ES-I3 (cell line): ENCODE data around the gene VWF.
"Not testable (repeated sequence)": the region's sequence is repeated elsewhere in the genome, so short reads cannot be mapped to it uniquely, and the experiment has no call there.

Source experiments
- H3K36me3 ChIP-seq: 2 replicates; pipeline ENCODE4 v1.6.1; 2013; ENCODE audit warnings: mild to moderate bottlenecking, low read length, control low read depth, moderate library complexity; ENCODE audit not compliant: insufficient read depth
- H3K4me1 ChIP-seq: 2 replicates; pipeline ENCODE4 v1.6.1; 2013; ENCODE audit warnings: mild to moderate bottlenecking, control low read depth, low read length; ENCODE audit not compliant: insufficient read depth
- H3K9ac ChIP-seq: 2 replicates; pipeline ENCODE4 v1.6.1; 2013; ENCODE audit warnings: low read depth, mild to moderate bottlenecking, low read length, moderate library complexity
- H3K9me3 ChIP-seq: 2 replicates; pipeline ENCODE4 v1.6.1; 2013; ENCODE audit warnings: mild to moderate bottlenecking, low read length, moderate library complexity; ENCODE audit not compliant: control insufficient read depth, insufficient read depth

The VWF gene

DNA sequence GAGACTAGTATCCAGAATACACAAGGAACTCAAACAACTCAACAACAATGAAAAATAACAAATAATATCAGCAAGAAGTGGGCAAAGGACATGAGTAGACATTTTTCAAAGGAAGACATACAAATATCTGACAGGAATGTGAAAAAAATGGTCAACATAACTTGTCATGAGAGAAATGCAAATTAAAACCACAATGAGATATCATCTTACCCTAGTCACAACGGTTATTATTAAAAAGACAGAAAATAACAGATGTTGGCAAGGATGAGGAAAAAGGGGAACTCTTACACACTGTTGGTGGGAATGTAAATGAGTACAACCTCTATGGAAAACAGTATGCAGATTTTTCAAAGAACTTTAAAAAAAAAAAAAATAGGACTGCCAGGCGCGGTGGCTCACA is 20.4 kb downstream of the VWF start:
- Histone ChIP-seq H3K4me1 (no peaks in the 10 kb centered on the region), H3K36me3 (no peaks in the 10 kb centered on the region), H3K9me3 (no peaks in the 10 kb centered on the region), H3K9ac (no peak overlapping the region)

DNA sequence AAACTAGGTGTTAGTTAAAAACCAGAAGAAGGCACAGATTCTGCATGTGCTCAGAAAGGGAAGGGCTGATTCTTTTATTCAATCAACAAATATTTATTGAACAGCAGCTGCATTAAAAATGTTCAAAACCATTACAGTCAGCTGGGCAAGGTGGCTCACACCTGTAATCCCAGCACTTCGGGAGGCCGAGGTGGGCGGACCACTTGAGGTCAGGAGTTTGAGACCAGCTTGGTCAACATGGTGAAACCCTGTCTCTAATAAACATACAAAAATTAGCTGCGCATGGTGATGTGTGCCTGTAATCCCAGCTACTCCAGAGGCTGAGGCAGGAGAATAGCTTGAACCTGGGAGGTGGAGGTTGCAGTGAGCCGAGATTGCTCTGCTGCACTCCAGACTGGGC is 22.4 kb downstream of the VWF start:
- not testable (repeated sequence) for H3K36me3 ChIP-seq, H3K9ac ChIP-seq, H3K4me1 ChIP-seq, H3K9me3 ChIP-seq

DNA sequence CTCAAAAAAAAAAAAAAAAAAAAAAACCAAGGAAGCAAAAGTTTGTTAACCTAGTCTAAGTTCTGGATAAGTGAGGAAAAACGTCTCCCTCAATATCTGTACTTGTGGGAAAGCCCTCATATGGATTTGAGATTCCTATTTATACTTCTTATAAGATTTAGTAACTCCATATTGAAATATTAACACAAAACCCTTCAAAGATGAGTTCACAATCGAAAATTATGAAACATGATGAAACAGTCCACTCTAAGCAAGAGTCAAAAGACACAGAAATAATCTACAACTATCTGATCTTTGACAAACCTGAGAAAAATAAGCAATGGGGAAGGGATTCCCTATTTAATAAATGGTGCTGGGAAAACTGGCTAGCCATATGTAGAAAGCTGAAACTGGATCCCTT is 25.2 kb downstream of the VWF start:
- Histone ChIP-seq H3K36me3 (no peaks in the 10 kb centered on the region), H3K4me1 (no peaks in the 10 kb centered on the region), H3K9me3 (no peaks in the 10 kb centered on the region)

DNA sequence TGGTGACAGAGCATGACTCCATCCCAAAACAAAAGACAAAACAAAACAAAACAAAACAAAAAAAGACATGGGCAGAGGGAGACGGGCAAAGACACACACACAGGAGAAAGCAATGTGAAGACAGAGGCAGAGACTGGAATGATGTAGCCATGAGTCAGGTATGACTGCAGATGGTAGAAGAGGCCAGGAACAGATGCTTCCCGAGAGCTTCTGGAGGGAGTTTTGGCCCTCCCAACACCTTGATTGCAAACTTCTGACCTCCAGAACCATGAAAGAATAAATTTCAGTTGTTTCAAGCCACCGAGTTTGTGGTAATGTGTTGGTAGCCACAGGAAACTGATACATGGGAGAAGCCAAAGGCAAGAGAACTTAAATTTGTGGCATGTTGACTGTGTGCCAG is 27.1 kb downstream of the VWF start:
- no peaks in the 10 kb centered on the region for H3K36me3 ChIP-seq
- no peaks in the 10 kb centered on the region for H3K9me3 ChIP-seq
- H3K4me1 ChIP-seq: peaks cover 9% of the 10 kb centered on the region; the same call in 1 of the 2 replicates
- H3K9ac ChIP-seq: no peak overlapping the region

More for the DNA sequence above, 25.2 kb downstream of the VWF start:
- no peak overlapping the region for H3K9ac ChIP-seq

DNA sequence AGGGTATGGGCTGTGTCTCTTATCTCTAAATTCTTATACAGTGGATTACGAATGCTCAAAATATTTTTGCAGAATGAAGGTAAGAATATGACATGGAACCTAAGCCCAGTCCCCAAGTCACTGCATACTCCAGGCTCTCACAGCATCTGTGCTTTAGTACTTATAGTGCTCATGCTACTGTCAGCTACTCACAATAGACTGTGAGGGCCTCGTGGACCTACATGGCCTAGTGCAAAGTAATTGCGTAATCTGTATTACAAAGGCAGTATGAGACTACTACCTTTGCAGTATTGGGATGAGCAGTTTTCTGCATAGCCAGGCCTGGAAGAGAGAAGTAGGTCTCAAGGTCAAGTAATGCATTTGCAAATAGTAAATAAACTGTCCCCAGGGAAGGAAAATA is 27.9 kb downstream of the VWF start:
- Histone ChIP-seq H3K9me3 (no peaks in the 10 kb centered on the region), H3K4me1 (peaks cover 9% of the 10 kb centered on the region; the same call in 1 of the 2 replicates), H3K36me3 (no peaks in the 10 kb centered on the region), H3K9ac (no peak overlapping the region)

DNA sequence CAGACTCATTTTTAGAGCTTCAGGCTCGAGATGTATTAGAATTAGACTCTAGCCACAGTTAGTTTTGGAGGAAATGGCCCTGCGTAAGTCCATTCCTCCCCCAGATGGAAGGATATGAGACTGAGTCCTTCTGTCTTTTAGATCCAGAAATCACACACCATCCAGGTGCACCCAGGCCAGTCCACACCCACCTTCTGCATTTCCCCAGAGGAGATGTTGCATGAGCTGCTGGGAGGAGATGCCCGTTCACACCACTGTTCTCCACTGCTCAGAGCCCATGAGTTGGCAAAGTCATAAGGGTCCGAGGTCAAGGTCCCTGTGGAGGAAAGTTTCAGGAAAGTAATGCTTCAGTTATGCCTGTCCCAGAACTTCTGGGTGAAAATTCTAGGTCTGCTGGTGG is 29.2 kb downstream of the VWF start:
- no peaks in the 10 kb centered on the region for H3K9me3 ChIP-seq
- H3K36me3 ChIP-seq: no peaks in the 10 kb centered on the region
- H3K9ac ChIP-seq: no peak overlapping the region
- H3K4me1 ChIP-seq: peaks cover 9% of the 10 kb centered on the region; the same call in 1 of the 2 replicates

DNA sequence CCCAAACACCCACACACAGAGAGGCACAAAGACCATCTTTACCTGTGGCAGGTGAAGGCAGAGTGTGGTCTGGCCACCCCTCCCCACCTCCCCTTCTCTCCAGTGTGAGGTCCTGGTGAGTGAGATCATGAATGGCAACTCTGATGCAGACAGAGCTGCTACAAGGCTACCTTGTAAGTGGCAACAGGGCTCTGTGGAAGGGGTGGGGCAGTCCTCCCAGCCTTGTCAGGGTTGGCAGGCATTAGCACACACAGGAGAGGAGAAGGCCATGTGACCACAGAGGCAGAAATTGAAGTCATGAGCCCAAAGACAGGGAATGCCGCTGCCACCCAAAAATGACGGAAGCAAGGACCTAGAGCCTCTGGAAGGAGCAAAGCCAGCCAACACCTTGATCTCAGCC is 30.7 kb downstream of the VWF start:
- H3K4me1 ChIP-seq: peaks cover 16% of the 10 kb centered on the region
- no peaks in the 10 kb centered on the region for H3K9me3 ChIP-seq
- H3K36me3 ChIP-seq: no peaks in the 10 kb centered on the region
- no peak overlapping the region for H3K9ac ChIP-seq

DNA sequence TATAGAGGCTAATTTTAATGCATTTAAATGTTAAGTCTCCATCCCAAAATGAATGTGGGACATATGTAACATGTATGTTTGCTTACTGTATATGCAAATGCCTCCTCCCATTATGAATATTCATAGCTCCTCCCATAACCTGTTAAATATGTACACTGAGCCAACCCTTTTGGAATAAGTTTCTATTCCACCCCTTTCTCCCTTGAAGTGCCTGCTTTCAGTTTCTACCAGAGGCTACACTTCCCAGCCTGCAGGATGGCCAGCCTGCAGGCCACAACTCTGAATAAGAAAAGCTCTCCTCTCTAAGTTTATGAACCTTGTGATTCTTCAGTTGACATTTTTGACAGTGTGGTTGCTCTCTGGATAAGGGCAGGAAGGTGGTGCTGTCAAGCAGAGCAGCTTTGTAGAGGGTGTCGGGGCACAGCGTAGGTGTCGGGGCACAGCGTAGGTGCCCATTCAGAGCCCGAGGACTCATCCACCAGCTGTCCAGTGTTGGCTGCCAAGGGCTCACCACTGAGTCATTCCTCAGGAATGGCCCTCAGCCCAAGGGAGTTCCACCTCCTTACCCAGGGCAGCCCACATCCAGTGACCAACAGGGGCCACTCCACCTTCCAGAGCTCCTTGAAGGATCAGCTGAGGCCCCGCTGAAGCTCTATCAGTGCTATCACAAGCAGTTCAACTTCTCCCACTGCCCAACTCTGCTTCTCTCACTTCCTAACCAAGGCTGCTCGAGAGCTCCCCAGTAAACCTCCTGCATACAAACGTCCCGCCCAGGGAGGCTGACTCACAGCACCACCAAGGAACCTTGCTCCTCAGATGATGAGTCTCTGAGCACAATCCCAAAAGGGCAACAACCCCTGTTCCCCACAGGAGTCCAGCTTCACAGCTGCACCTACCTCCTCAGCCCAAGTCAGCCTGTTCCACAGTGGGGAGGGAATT is 31.4 kb downstream of the VWF start:
- Histone ChIP-seq H3K36me3 (no peaks in the 10 kb centered on the region), H3K4me1 (peaks cover 20% of the 10 kb centered on the region), H3K9ac (no peak overlapping the region)

DNA sequence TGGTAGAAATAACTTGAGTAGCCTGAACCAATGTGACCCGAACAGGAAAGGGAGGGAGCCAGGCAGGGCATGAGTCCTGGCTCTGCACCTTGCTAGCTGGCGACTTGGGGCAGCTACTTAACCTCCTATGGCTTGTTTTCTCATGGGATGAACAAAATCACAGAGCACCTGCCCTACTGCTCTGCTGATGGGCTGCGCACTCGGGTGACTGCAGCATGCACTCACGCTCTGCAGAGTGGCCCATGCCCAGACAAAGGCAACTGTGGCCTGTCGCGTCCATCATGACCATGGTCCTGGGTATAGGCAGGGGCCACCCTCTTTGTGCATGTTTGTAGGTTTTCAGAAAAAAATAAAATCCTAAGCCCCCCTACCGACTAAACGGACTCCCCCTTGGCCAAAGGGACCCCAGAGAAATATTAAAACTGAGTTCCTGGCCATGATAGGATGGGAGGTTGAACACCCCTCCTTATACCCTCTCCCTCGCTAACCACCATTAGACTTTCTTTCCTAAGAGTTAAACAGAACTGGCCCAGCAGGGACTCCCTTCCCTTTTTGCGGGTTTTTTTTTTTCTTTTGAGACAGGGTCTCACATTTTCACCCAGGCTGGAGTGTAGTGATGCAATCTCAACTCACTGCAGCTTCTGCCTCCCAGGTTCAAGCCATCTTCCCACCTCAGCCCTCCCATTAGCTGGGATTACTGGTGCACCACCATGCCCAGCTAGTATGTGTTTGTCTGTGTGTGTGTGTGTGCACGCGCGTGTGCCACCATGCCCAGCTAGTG is 32.5 kb downstream of the VWF start:
- Histone ChIP-seq H3K4me1 (peaks cover 20% of the 10 kb centered on the region), H3K9me3 (no peaks in the 10 kb centered on the region), H3K9ac (no peak overlapping the region), H3K36me3 (no peaks in the 10 kb centered on the region)

More for the DNA sequence above, 31.4 kb downstream of the VWF start:
- H3K9me3 ChIP-seq: no peaks in the 10 kb centered on the region

DNA sequence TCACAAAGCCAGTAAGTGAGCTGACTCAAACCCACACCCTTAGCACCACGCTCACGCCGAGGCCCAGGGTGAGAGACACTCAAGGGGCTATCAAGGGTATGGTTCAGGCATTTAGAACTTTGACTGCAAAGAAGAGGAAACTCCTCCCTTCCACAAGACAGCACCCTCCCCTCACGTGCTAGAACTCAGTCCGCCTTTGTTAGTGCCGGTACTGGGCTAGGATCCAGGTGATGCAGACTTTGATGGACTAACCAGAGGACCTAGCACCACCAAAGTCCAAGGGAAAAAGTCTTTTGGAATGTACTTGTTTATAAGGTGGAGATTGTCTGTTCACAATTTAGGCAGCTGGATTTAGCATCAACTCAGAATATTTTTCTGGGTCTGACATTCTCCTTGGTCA is 33.7 kb downstream of the VWF start:
- peaks cover 28% of the 10 kb centered on the region for H3K4me1 ChIP-seq
- H3K9ac ChIP-seq: no peak overlapping the region
- no peaks in the 10 kb centered on the region for H3K9me3 ChIP-seq
- H3K36me3 ChIP-seq: no peaks in the 10 kb centered on the region

DNA sequence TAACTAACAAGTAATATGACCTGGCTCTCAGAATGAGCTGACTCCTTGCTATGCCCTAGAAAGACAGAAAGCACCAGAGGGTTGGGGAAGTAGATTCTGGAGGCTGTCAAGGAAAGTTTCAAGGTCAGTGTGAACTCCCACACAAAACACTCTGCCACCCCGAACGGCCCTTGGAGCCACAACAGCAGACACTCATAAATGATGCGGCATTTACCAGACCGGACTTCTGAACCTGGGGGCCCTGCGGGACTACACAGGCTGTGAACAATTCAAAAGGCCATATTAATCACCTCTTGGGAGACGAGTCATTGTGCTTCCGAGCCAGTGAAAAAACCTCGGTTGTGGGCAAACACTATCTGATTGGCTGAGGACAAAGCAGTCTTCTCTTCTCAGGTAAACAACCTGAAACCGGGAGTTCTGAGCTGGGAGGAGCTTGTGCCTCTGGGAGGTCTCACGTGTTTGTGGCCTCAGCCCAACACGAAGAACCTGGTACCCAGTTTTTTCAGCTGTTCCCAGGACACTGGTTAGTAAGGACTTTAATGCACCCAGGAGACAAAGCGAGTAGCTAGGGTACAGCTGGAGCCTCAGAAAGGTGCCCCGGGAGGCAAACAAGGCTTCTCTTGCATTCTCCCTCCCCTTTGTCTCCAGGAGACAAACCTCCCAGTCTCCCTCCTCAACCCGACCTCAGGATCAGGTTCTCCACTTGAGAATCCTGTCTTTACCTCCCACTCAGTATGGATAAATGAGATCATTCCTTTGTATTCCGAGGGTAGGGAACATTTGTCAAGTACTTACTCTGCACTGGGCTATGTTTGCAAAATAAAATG is 35.3 kb downstream of the VWF start:
- no peak overlapping the region for H3K9ac ChIP-seq
- no peaks in the 10 kb centered on the region for H3K36me3 ChIP-seq
- peaks cover 41% of the 10 kb centered on the region for H3K4me1 ChIP-seq

DNA sequence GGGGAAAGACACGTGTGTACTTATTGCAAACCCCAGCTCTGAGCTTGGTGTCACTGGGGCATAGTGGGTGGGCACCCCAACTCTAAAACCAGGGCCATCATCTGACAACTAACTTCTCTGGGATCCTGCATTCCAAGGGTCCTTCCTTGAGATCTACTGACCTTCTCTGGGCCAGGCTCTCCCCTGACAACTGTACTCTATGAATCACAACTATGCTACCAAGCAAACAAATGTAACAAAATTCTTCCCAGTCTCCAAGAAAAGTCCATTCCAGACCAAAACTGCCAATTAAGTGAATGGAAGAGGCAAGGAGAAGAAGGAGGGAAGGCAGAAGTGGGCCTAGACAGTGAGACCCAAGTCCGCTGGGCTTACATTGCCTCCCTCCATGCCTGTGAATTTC is 38.2 kb downstream of the VWF start:
- Histone ChIP-seq H3K4me1 (peaks cover 42% of the 10 kb centered on the region), H3K9me3 (no peaks in the 10 kb centered on the region), H3K36me3 (no peaks in the 10 kb centered on the region)

More for the DNA sequence above, 35.3 kb downstream of the VWF start:
- H3K9me3 ChIP-seq: no peaks in the 10 kb centered on the region

DNA sequence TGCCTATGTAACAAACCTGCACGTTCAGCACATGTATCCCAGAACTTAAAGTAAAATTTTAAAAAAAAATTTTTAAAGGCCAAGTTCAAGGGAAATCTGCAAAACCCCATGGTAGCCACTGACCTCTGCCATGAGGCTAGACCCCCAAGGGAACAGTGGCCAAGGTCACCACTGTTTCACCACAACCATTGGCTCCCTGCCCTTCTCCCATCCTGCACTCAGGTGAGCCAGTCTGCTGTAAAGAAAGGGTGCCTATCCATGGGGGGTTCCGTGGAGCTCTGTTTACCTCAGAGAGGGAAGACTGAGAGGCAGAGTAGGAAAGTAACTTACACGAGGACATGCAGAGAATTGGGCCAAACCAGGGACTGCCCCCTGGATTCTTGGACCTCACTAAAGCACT is 38.6 kb downstream of the VWF start:
- Histone ChIP-seq H3K4me1 (peaks cover 42% of the 10 kb centered on the region), H3K9ac (no peak overlapping the region), H3K9me3 (no peaks in the 10 kb centered on the region), H3K36me3 (no peaks in the 10 kb centered on the region)

More for the DNA sequence above, 38.2 kb downstream of the VWF start:
- H3K9ac ChIP-seq: no peak overlapping the region

DNA sequence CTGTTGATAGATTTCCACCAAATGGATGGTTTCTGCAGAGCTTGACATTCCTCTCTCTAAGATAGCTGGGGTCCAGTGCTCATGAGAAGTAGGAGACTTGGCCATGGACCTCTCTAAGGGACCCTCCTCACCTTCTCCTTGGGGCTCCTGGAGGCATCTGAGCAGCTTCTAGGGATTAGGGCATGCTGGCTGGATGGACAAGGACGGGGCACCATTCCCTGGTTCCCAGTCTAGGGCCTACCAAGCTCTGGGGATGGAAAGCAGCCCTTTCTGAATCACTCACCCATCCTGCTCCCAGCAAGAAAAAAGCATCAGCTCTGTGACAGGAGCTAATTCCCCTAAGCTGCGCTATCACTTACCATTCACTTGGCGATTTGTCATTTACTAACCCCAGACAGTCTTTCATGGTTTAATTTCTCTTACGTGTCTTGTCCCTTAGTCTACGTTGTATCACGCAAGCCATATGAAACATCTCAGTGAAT is 39.5 kb downstream of the VWF start:
- Histone ChIP-seq H3K36me3 (no peaks in the 10 kb centered on the region), H3K4me1 (peaks cover 42% of the 10 kb centered on the region), H3K9me3 (no peaks in the 10 kb centered on the region), H3K9ac (peak overlapping the region; percentile 25; the same call in 1 of the 2 replicates)
